ENCODE measurements around the gene CCL17. TPM values are rescaled to one million over a fixed set of nuclear protein-coding genes. Genes with fewer than 3 reads are reported as not detected.

CCL17 gene
- total RNA-seq, 2 donors from 2014 or later, result not detected

GRCh38 chr16:57452021-57452420, 47.5 kb downstream of the CCL17 start:
- 89 to 95% methylated on average over 10 of the region's 10 CpGs for WGBS, 2 donors
- TF ChIP-seq POLR2A (IDR thresholded peaks at IDR 0.05) (no peak), CTCF (IDR thresholded peaks at IDR 0.05) (no peak)
- H3K36me3 ChIP-seq (replicated peaks in 1 of 2; ENCODE audit: insufficient read depth in 1 of 2, low read depth in 2 of 2), result peaks cover 0 to 35% of the 10 kb centered on the region in 2 donors
- intact Hi-C loops (cut with DNase I), result no loop called here
- no peak for ATAC-seq
- peaks cover 14% of the 10 kb centered on the region for H3K4me1 ChIP-seq
- no peaks in the 10 kb centered on the region for H3K27me3 ChIP-seq
- DNase-seq, result no peak
- H3K27ac ChIP-seq, result no peak overlapping the region
- H3K4me3 ChIP-seq, result no peak overlapping the region
- no peaks in the 10 kb centered on the region for H3K9me3 ChIP-seq

GRCh38 chr16:57462209-57462977, 57.8 kb downstream of the CCL17 start, which contains the start of gene POLR2C:
TSS of gene POLR2C (plus strand) at chr16:57462679. CDS start at chr16:57462725, 46 bp downstream.
- TF ChIP-seq CTCF (IDR thresholded peaks at IDR 0.05), result peak; percentile 86 to 98 (median 96)
- peak; percentile 82 to 95 (median 94) for TF ChIP-seq POLR2A (IDR thresholded peaks at IDR 0.05)
- H3K4me3 ChIP-seq, result peak within 1 kb of the TSS; percentile 61 to 89
- H3K36me3 ChIP-seq (replicated peaks in 1 of 2; ENCODE audit: insufficient read depth in 1 of 2, low read depth in 2 of 2), result peaks cover 0 to 5% of the 10 kb centered on the region in 2 donors
- intact Hi-C loops (cut with DNase I), result no loop called here
- no peaks in the 10 kb centered on the region for H3K27me3 ChIP-seq
- H3K9me3 ChIP-seq, result no peaks in the 10 kb centered on the region
- ATAC-seq (peak; percentile 96), DNase-seq (peak; percentile 88 to 91 (median 90))
- 0 to 6% methylated on average over 13 to 47 of the region's 47 CpGs for WGBS, 2 donors
- peak within 1 kb of the TSS; percentile 55 to 81 (median 76) for H3K27ac ChIP-seq
- peaks cover 26% of the 10 kb centered on the region for H3K4me1 ChIP-seq

- TF ChIP-seq CTCF (IDR thresholded peaks at IDR 0.05) (no peak), POLR2A (IDR thresholded peaks at IDR 0.05) (no peak)
- intact Hi-C loops (cut with DNase I), result no loop called here
- Histone ChIP-seq H3K4me3 (peak overlapping the region; percentile 61 to 89), H3K27ac (peak overlapping the region; percentile 55 to 81 (median 76)), H3K9me3 (no peaks in the 10 kb centered on the region), H3K27me3 (no peaks in the 10 kb centered on the region), H3K36me3 (replicated peaks in 1 of 2; ENCODE audit: insufficient read depth in 1 of 2, low read depth in 2 of 2) (peaks cover 0 to 3% of the 10 kb centered on the region in 2 donors), H3K4me1 (peaks cover 26% of the 10 kb centered on the region)
- DNase-seq, result no peak
- 0% methylated on average over 4 to 16 of the region's 16 CpGs for WGBS, 2 donors
- no peak for ATAC-seq
These were observed 58.4 kb downstream of the CCL17 start for GRCh38 chr16:57462978-57463362.

- intact Hi-C loops (cut with DNase I), result no loop called here
- H3K4me1 ChIP-seq, result peaks cover 26% of the 10 kb centered on the region
- no peak for ATAC-seq
These were observed 60.0 kb downstream of the CCL17 start for GRCh38 chr16:57464523-57464922.

More at GRCh38 chr16:57464523-57464922, 60.0 kb downstream of the CCL17 start:
- WGBS, 2 donors, result 77 to 86% methylated on average over 2 of the region's 2 CpGs
- Histone ChIP-seq H3K27me3 (no peaks in the 10 kb centered on the region), H3K27ac (no peak overlapping the region), H3K36me3 (replicated peaks in 1 of 2; ENCODE audit: insufficient read depth in 1 of 2, low read depth in 2 of 2) (peaks cover 6 to 9% of the 10 kb centered on the region in 2 donors), H3K9me3 (no peaks in the 10 kb centered on the region), H3K4me3 (no peak overlapping the region)
- DNase-seq, result no peak
- TF ChIP-seq CTCF (IDR thresholded peaks at IDR 0.05) (no peak), POLR2A (IDR thresholded peaks at IDR 0.05) (no peak)

Other genes starting within 250 kb of the CCL17 start
- 10 to 100 TPM; 26.7 to 32.9 TPM for gene PSME3IP1, start 218.7 kb upstream of the CCL17 start, total RNA-seq
- gene RSPRY1, start 218.4 kb upstream of the CCL17 start, total RNA-seq, result 10 to 100 TPM; 13.8 to 31.4 TPM
- gene ARL2BP, start 159.5 kb upstream of the CCL17 start, total RNA-seq, result 10 to 100 TPM; 15.8 to 21.5 TPM
- 10 to 100 TPM; 32.9 to 43.2 TPM for gene PLLP, start 120.1 kb upstream of the CCL17 start, total RNA-seq
- gene CCL22, start 46.0 kb upstream of the CCL17 start, total RNA-seq, result not detected
- gene CX3CL1, start 32.3 kb upstream of the CCL17 start, total RNA-seq, result 10 to 100 TPM; 14.5 to 19.1 TPM
- 10 to 100 TPM; 13.5 to 19.4 TPM for gene CIAPIN1, start 42.6 kb downstream of the CCL17 start, total RNA-seq
- 10 to 100 TPM; 38.7 to 56.0 TPM for gene COQ9, start 42.7 kb downstream of the CCL17 start, total RNA-seq
- gene POLR2C, start 57.9 kb downstream of the CCL17 start, total RNA-seq, result 10 to 100 TPM; 34.9 to 77.3 TPM
- gene DOK4, start 81.7 kb downstream of the CCL17 start, total RNA-seq, result 10 to 100 TPM; 33.0 to 36.1 TPM
- 10 to 100 TPM; 10.6 to 22.4 TPM for gene CCDC102A, start 131.8 kb downstream of the CCL17 start, total RNA-seq
- gene ADGRG5, start 137.9 kb downstream of the CCL17 start, total RNA-seq, result under 1 TPM; 0.78 to 0.99 TPM
- 10 to 100 TPM; 53.7 to 61.6 TPM for gene ADGRG1, start 223.9 kb downstream of the CCL17 start, total RNA-seq